GM12875 (cell line): Measurements from ENCODE around the gene PAMR1.

Experiments
- H3K4me3 ChIP-seq: one replicate; pipeline ENCODE4 v1.5.1; 2011; ENCODE audit warnings: low read depth, low read length, control low read depth
- TF ChIP-seq, protein P1 (sequence below): IDR thresholded peaks from 2 replicates; pipeline ENCODE4 v1.5.1; 2011; ENCODE audit warnings: low read depth, mild to moderate bottlenecking, control low read depth, inconsistent platforms, low read length, moderate library complexity, borderline replicate concordance; ENCODE audit not compliant: insufficient read depth

Gene PAMR1

DNA sequence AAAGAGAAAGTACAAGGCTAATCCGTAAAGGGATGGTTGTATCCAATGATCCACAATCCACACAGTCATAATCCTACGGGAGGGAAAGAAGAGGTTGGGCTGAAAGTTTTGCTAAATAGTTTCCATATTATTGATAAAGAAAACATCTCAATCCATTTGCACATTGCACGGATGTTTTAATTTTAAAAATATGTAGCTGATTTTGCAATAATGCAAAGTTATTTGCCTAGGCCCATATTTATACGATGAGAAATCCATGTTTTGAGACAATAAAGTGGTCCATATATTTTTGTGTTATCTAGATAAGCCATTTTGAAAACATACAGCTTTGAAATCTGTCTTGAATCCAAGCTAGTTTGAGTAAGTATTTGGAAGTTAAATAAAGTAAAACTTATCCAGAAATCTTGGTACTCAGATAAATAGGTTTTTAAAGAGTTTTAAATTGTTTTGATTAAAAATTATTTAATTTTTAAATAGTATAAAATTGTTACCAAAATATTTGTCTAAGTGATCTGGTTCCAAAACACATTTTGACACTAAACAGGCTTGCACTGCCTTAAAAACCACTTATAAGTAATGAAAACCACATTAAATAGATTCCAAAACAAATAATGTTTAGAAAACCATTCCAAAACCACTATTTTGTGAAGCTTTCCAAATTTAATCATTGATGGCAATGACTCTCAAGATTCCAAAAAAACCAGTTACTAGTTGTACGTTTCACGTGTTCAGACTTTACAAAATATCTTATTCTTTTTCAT, 38.2 kb upstream of the PAMR1 start:
- TF ChIP-seq, protein P1, sequence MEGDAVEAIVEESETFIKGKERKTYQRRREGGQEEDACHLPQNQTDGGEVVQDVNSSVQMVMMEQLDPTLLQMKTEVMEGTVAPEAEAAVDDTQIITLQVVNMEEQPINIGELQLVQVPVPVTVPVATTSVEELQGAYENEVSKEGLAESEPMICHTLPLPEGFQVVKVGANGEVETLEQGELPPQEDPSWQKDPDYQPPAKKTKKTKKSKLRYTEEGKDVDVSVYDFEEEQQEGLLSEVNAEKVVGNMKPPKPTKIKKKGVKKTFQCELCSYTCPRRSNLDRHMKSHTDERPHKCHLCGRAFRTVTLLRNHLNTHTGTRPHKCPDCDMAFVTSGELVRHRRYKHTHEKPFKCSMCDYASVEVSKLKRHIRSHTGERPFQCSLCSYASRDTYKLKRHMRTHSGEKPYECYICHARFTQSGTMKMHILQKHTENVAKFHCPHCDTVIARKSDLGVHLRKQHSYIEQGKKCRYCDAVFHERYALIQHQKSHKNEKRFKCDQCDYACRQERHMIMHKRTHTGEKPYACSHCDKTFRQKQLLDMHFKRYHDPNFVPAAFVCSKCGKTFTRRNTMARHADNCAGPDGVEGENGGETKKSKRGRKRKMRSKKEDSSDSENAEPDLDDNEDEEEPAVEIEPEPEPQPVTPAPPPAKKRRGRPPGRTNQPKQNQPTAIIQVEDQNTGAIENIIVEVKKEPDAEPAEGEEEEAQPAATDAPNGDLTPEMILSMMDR: no peak
- H3K4me3 ChIP-seq: no peak overlapping the region

DNA sequence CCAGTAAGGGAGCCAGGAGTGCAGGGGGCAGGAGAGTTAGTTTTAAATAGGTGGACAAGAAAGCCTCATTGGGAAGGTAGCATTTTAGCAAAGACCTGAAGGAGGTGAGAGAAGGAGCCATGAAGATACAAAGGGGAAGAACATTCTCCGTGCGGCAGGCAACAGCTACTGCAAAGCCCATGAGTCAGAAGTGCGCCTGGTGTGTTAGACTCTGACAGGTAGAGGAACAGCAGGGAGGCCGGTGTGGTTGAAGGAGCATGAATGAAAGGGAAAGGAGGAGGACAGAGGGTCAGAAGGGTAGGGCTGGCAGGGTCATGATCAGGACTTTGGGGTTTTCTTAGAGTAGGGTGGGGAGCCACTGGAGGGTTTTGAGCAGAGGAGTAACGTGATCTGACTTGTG, 34.5 kb upstream of the PAMR1 start:
- TF ChIP-seq, protein P1: no peak

DNA sequence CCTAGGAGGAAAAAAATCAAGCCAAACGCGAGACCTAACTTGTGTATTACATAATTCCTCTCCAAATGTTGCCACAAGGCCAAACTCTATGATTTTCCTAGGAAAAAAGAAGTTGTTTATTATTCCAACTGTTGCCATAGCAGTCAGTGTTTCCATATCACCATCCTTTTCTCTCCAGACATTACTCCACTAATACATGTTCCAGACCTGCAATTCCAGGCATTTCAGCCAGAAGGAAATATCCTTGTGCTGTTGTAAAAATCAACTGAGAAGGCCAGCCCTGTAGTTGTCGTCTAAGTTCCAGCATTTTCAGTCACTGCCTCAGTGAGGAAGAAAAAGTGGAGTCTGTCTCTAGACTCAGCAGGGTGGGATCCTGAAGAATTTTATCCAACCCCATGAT, 33.1 kb upstream of the PAMR1 start:
- H3K4me3 ChIP-seq: no peak overlapping the region
- TF ChIP-seq, protein P1: no peak

More for the DNA sequence above, 34.5 kb upstream of the PAMR1 start:
- H3K4me3 ChIP-seq: no peak overlapping the region

DNA sequence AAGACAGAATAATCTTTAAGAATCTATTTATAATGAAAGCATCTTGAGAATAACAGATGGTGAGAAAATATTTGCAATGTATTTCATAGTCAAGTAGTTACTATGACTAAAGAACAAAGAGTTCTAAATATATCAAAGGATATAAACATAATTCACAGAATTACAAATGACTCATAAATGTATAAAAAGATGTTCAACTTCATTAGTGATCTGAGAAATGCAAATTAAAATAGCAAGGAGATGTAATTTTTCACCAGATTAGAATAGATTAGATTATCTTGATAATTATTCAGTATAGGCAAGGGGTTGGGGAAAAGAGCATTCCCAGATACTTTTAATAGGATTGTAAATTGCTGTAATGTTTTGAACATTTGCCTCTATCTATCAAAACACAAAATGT, 30.1 kb upstream of the PAMR1 start:
- TF ChIP-seq, protein P1: no peak
- no peak overlapping the region for H3K4me3 ChIP-seq

DNA sequence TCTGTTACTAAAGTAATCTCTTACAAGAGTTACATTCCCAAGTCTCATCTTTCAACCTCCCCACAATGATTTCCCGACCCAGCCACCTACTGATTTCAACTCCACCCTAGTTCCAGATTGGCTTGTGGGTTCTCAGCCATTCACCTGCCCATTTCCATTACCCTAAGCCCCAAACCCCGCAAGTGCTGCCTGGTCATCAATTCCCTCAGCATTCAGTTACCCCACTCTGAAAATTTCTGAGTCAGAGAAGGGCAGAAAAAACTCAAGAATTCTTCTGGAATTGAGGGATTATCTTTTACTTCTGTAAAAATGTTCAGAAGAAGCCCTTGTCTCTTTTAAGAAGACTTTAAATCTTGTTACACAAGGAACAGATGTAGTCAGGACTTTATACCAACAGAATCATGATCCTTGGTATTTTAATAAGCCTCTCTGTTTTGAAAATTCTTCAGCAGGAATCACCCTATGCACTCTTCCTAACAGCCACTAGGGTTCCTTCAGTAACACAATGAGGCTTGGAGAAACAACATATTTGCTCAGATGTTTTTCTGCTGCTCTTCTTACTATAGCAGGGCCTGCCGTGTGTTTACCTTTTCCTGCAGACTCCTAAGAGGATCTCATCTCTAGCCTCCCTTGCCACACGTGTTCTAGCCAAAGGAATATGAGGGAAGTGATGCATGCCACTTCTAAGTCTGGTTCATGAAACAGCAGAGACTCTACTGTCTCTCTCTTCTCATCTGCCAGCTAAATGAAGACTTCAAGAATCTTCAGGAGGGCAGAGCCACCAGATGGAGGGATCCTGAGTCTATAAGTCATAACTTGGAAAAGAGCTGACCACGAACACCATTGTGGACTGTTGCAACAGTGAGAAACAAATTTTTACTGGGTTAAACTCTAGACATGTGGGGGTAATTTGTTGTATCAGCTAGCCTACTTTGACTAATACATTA, 29.3 kb upstream of the PAMR1 start:
- TF ChIP-seq, protein P1: no peak
- no peak overlapping the region for H3K4me3 ChIP-seq

DNA sequence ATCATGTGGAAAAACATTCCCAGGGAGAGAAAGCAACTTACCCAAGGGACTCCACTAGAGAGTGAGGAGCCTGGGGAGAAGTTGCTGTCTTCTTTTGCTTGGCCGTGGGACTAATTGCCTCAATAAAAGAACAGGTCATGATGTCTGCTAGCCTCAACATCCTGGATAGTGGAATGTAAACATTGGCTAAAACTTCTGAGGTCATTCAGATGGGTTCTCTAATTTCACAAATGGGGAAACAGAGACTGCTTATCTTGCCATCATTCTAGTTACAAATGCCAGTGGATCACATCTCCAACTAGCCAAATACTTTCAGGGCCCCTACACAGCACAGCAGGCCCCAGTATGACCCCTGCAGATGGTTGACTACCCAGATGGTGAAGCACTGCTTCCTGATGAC, 28.4 kb upstream of the PAMR1 start:
- H3K4me3 ChIP-seq: no peak overlapping the region
- TF ChIP-seq, protein P1: no peak

DNA sequence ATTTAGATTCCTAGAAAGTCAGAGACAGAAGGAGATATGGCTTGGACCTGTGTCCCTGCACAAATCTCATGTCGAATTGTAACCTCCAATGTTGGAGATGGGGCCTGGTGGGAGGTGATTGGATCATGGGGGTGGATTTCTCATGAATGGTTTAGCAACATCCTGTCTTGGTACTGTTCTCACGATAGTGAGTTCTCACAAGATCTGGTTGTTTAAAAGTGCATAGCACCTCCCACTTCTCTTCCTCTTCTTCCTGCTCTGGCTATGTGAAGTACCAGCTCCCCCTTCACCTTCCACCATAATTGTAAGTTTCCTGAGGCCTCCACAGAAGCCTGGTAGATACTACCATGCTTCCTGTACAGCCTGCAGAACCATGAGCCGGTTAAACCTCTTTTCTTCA, 27.6 kb upstream of the PAMR1 start:
- TF ChIP-seq, protein P1: no peak
- no peak overlapping the region for H3K4me3 ChIP-seq
